Right hindlimb (tissue), 1 donor: ENCODE results near the gene RPRD1A.
"Not testable (repeated sequence)": the region's sequence is repeated elsewhere in the genome, so short reads cannot be mapped to it uniquely, and the experiment has no call there.

ENCODE experiments used
- DNase-seq: peaks from one replicate; pipeline ENCODE4 v3.0.0-alpha.2; 2018

The RPRD1A gene

DNA sequence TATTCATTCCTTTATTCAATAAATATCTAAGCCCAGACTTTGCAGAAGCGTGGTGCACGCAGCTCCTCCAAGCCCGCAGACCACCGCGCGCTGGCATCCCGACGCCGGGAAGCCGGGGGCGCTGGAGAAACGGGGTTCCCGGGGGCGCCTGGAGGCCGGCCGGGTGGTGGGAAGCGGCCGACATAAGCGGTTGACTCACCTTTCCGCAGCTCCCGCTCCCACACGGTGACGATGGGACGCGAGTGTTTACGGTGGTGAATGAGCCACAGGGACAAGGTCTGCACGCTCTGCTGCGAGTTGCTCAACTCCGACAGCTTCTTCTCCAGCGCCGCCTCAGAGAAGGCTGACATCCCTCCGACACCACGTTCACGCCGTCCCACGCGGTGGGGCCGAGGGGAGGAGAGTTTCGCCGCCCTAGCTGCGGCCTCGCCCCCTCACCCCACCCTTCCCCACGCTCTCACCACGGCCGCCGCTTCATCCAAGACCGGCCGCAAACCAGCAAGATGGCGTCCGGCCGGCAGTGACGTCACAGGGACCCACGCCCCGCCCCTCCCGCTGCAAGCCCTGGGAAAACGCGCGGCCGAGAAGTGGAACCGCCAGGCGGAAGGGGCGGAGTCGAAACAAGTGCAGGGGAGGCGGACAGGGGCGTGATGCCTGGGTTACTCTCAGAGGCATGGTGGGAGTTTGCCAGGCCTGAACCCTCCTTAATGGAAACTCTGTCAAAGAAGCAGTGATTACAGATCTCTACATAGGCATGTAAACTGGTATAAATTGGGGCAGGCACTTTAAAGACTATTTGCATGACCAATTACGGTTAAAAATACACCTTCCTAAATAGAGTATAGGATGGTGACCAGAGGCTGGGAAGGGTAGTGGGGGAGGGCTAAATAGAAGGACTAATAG lies at the start of gene RPRD1A:
TSS of gene RPRD1A (minus strand) at position 505 of the 903 bp plus-strand sequence. CDS start at position 350, 155 bp downstream.
- DNase-seq, result peak; percentile 97

DNA sequence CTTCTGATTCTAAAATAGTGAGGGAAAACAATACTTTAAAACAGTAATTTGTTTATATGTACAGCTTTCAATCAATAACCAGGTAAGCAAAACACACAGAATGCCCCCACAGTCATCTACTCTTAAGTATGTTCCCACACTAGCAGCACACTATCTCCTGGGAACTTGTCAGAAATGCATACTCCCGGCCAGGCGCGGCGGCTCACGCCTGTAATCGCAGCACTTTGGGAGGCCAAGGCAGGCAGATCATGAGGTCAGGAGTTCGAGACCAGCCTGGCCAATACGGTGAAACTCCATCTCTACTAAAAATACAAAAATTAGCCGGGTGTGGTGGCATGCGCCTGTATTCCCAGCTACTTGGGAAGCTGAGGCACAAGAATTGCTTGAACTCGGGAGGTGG lies 49.4 kb upstream of the RPRD1A start:
- not testable (repeated sequence) for DNase-seq

- no peak for DNase-seq
Observed at GRCh38 chr18:36114738-36115137, 47.4 kb upstream of the RPRD1A start.

DNA sequence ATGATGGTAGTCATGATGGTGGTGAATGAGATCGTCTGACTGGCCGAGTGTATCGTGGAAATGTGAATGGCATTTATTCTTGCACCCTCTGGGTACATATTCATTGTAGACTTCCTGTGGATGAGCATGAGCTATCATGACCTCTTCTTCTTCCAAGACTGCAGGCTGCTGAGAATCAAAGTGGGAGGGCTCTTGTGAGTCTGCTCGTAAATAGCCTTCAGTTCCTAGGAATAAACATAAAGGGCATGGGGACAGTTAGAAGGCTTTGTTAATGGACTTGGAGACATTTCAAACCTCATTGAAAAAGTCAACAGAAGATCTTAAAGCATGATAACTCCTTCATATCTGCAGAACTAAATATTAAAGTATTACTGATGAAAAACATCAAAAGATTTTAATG lies 46.9 kb upstream of the RPRD1A start:
- no peak for DNase-seq

DNA sequence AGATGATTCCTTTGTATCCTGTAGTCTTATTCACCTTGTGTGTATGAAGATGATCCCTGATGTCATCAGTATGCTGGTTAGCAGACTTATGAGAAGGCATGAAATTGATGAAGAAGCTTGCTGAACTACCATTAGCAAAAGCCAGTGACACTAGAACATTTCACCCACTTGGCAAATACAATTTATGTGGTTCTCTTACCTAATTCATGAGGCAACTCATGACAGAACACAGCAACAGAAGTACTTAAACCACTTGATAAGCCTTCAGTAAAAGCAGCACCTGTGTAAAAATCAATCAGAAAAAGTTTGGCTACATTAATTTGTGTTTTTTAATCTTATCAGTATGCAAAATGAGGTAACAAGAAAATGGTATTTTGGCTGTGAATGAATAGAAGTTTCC lies 44.9 kb upstream of the RPRD1A start:
- no peak for DNase-seq

DNA sequence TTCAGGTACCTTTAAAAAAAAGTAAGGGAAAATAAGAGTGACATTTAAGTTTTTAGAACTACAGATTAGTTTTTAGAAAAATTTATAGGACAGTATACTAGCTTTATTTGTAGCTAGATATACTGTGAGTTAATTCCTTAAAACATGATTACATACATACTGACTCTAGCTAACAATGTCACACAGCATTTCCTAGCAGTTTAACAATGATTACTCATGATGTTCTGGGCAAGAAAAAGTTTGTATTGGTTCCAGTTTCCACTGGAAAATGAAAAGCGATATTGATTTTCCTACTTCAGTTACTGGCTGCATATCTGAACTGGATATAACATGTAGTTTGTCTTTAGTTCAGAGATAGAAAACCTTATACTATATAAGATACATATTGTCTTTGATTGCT lies 42.4 kb upstream of the RPRD1A start:
- DNase-seq, result no peak

DNA sequence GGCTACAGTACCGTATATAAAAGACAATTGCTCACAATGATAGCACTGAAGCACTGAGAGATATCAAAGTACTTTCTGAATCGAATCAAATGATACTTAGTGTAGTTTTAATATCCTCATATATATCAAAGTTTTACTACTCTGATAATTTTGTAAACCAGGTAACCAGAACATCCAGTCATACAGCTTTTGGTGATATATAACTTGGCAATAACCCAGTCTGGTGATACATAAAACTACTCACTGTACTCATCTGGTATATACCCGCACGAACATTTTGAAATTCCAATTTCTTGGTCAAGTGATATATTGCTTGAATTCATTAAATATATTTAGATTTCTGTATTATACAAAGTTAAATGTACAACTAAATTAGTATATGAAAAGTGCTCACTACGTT lies 41.2 kb upstream of the RPRD1A start:
- no peak for DNase-seq

- no peak for DNase-seq
Observed at GRCh38 chr18:36108196-36108595, 40.8 kb upstream of the RPRD1A start.

- DNase-seq, result no peak
Observed at GRCh38 chr18:36107477-36107876, 40.1 kb upstream of the RPRD1A start.

DNA sequence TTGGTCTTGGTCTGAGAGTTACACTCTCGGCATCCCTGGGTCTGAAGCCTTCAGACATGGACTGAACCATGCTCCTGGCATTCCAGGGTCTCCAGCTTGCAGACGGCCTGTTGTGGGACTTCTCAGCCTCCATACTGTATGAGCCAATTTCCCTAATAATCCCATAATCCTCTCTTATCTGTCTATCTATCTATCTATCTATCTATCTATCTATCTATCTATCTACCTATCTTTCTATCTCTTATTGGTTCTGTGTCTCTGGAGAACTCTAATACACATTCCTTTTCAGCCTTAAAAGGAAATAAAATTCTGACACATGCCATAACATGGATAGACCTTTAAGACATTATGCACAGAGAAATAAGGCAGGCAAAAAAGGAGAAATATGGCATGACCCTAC lies 37.4 kb upstream of the RPRD1A start:
- no peak for DNase-seq

DNA sequence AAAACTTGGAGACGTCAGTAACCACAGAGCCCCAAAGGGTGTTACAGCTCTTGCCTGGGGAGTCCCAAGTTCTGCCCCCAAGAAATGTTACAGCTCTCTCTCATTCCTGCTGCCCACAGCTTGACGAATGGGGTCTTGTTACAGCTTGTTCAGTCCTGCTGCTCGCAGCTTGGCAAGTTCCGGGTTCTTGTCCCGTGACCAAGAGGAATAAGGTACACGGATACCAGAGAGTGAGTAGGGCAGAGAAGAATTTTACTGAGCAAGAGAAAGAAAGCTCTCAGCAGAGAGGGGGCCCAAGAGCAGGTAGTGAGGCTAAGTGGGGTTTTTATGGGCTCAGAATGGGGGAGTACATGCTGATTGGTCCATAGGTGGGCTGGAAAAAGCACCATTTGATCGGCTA lies 34.6 kb upstream of the RPRD1A start:
- DNase-seq, result no peak

DNA sequence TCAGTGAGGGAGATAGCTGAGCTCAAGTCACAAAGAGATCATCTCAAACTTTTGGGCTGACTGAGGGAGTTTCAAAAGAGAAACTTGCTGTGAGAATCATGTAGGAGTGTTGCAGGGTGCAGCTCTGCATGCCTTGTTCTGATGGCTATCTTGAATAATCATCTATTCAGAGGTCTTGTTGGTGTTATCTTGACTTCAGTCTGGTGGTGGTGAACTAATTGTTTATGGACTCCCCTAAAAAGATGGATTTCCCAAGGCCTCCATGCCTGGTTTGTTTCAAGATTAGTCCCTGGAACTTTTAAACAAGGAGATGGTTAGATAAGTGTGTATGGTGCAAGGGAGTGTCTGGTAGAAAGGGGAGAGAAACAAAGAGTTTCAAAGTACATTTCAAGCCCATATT lies 32.0 kb upstream of the RPRD1A start:
- DNase-seq, result no peak

- DNase-seq, result no peak
Observed at GRCh38 chr18:36096955-36097354, 29.6 kb upstream of the RPRD1A start.

DNA sequence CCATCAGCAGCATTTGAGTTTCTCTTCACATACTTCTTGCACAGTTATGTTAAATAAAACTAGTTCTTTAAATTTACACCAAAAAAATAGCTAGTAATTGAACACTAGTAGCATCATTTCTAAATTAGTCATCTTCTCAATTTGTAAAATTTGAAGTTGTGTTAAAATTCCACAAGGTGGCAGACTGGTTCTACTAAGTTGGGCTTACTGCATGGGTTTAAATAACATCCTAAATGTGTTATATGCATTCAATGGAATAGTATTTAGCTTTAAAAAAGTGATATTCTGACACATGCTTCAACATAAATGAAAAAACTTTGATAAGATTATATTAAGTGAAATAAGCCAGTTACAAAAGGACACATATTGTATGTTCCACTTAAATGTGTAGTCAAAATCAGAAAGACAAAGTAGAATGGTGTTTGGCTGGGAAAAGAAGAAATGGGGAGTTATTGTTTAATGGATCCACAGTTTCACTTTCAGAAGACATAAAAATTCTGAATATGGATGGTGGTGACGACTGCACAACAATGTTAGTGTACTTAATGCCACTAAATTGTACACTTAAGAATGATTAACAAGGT lies 28.7 kb upstream of the RPRD1A start:
- DNase-seq, result no peak

- DNase-seq, result no peak
Observed at GRCh38 chr18:36094431-36094830, 27.1 kb upstream of the RPRD1A start.

- not testable (repeated sequence) for DNase-seq
Observed at GRCh38 chr18:36092116-36092515, 24.8 kb upstream of the RPRD1A start.

DNA sequence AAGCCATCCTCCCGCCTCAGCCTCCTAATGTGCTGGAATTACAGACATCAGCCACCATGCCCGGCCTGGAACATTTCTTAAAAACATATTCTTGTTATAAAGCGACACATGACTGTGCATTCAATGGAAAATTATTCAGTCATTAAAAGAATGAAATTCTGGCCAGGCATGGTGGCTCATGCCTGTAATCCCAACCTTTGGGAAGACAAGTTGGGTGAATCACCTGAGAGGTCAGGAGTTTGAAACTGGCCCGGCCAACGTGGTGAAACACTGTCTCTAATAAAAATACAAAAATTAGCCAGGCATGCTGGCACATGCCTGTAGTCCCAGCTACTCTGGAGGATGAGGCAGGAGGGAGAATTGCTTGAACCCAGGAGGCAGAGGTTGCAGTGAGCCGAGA lies 21.6 kb upstream of the RPRD1A start:
- DNase-seq, result no peak

DNA sequence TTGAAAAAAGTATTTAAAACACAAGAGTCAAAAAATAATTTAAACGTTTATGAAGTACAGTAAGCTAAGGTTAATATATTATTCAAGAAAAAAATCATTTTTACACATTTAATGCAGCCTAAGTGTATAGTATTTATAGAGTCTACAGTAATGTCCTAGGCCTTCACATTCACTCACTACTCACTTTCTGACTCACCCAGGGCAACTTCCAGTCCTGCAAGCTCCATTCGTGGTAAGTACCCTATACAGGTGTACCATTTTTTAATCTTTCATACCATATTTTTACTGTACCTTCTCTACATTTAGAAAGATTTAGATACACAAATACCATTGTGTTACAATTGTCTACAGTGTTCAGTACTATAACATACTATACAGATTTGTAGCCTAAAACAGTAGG lies 20.9 kb upstream of the RPRD1A start:
- DNase-seq, result no peak

DNA sequence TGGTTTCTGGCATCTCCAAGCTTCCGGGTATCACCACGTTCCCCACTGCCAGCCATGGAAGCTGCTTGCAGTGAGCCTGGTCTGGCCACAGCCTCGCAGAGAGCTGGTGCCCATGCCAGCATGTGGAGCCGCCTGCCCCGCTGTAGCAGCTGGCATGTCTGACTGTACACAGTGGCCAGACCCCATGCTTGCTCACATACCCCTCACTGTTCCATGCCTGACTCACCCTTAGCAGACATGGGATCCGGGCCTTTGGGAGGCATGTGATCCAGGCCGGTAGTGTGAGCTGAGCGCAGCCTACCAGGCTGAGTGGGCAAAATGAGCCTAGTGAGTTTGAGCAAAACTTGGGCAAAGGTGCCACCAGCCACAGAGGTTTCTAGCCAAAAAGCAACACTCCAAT lies 18.8 kb upstream of the RPRD1A start:
- DNase-seq, result no peak

GRCh38 chr18:36085195-36085594 lies 17.8 kb upstream of the RPRD1A start:
- no peak for DNase-seq

- no peak for DNase-seq
Observed at GRCh38 chr18:36083729-36084128, 16.4 kb upstream of the RPRD1A start.

DNA sequence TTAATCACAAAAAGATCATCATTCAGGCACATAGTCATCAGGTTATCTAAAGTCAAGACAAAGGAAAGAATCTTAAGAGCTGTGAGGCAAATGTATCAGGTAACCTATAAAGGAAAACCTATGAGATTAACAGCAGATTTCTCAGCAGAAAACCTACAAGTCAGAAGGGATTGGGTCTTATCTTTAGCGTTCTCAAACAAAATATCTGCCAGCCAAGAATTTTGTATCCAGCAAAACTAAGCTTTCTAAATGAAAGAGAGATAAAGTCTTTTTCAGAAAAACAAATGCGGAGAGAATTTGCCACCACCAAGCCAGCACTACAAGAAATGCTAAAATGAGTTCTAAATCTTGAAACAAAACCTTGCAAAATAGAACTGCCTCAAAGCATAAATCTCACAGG lies 13.8 kb upstream of the RPRD1A start:
- not testable (repeated sequence) for DNase-seq

GRCh38 chr18:36078751-36079529 lies 11.6 kb upstream of the RPRD1A start:
- no peak for DNase-seq

- DNase-seq, result not testable (repeated sequence)
Observed at GRCh38 chr18:36077764-36078163, 10.4 kb upstream of the RPRD1A start.
